Esophagus squamous epithelium (tissue), 5 donors: ENCODE data around the gene EPB41L4A. TPM values are rescaled to one million over a fixed set of nuclear protein-coding genes. Genes with fewer than 3 reads are reported as not detected.

Source experiments
- DNase-seq: peaks from one replicate; lab custom pipeline; 2025; lab: John Stamatoyannopoulos, UW
- H3K27ac ChIP-seq, 4 donors: fragments of 200-600 bp; sonication (generic); one replicate each; pipeline ENCODE4 v1.5.1; 2016 to 2019; ENCODE audit warnings: mild to moderate bottlenecking in 1 of 4
- H3K27me3 ChIP-seq, 4 donors: fragments of 200-600 bp; sonication (generic); 1 replicate in 3 of 4; 2 replicates in 1 of 4; pipeline versions ENCODE4 v1.5.1 to v1.6.0; 2017 to 2021; ENCODE audit warnings: antibody characterized with exemption in 1 of 4
- H3K36me3 ChIP-seq, 3 donors: fragments of 200-600 bp; sonication (generic); one replicate each; pipeline ENCODE4 v1.5.1; 2016 to 2019
- H3K4me1 ChIP-seq, 3 donors: fragments of 200-600 bp; sonication (generic); one replicate each; pipeline ENCODE4 v1.5.1; 2017 to 2019
- H3K4me3 ChIP-seq, 4 donors: fragments of 200-600 bp; sonication (generic); 1 replicate in 3 of 4; 2 replicates in 1 of 4; pipeline ENCODE4 v1.5.1; 2016 to 2019; ENCODE audit warnings: mild to moderate bottlenecking in 2 of 4, moderate library complexity in 1 of 4
- H3K9me3 ChIP-seq, 3 donors: fragments of 200-600 bp; sonication (generic); one replicate each; pipeline ENCODE4 v1.5.1; 2016 to 2019
- POLR2A ChIP-seq, 4 donors: fragments of 450-650 bp; IDR thresholded peaks; one replicate each; pipeline ENCODE4 v1.6.1; 2017; ENCODE audit warnings: antibody characterized with exemption in 4 of 4, mild to moderate bottlenecking in 4 of 4, moderate library complexity in 3 of 4
- WGBS, 2 donors: methylation state at CpG; one replicate each; pipeline ENCODE4 v1.1.5; 2018; 5-methylcytosine and 5-hydroxymethylcytosine counted together
- intact Hi-C: fragments of 100-400 bp; cut with DNase I; formaldehyde crosslinking; loops from one replicate; pipeline ENCODE4 v1.15.0; 2022
- total RNA-seq, 4 donors: library from RNA; depleted of rRNA; stranded (reverse); fragments of >200 nt; gene quantifications; one replicate each; pipeline ENCODE4 v1.1.0, GENCODE V29; 2016
- TF ChIP-seq, protein P1 (sequence below), 6 experiments: fragments of 450-650 bp in 4 of 6; fragments of 200-600 bp in 2 of 6; sonication (generic) in 2 of 6; IDR thresholded peaks; one replicate each; pipeline ENCODE4 v1.5.1; 2016 to 2019; ENCODE audit warnings: antibody characterized with exemption in 6 of 6, mild to moderate bottlenecking in 4 of 6, moderate library complexity in 4 of 6
- donor health status: DM: yes; HTN: yes; CAD: no.

EPB41L4A gene
- total RNA-seq, 4 donors from 2014 or later, result 18.9 to 25.9 (median 20.7) TPM

DNA sequence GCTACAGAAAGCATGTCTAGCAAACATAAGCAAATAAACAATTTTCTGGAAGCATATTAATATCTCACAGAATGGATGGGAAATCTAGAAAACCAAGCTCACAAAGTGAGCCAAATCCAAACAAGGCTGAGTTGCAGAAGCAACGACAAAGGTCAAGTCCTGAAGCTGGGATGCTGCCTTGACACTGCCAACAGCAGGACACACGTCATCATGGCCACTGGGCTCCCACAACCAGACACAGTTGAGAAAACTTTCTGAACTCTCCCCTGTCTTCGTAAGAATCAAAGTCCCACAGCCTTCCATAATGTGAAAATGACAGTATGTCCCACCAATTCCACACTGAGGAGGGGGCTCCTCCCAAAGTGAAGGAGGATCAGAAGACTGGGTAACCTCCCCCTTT is 37.6 kb downstream of the EPB41L4A start:
- Histone ChIP-seq H3K27ac (no peak overlapping the region), H3K4me3 (no peak overlapping the region), H3K27me3 (no peaks in the 10 kb centered on the region), H3K4me1 (peaks cover 0 to 8% (median 0%) of the 10 kb centered on the region in 3 donors), H3K9me3 (no peaks in the 10 kb centered on the region), H3K36me3 (peaks cover 0 to 4% (median 0%) of the 10 kb centered on the region in 3 donors)
- TF ChIP-seq POLR2A (IDR thresholded peaks at IDR 0.05), result no peak
- TF ChIP-seq, protein P1, sequence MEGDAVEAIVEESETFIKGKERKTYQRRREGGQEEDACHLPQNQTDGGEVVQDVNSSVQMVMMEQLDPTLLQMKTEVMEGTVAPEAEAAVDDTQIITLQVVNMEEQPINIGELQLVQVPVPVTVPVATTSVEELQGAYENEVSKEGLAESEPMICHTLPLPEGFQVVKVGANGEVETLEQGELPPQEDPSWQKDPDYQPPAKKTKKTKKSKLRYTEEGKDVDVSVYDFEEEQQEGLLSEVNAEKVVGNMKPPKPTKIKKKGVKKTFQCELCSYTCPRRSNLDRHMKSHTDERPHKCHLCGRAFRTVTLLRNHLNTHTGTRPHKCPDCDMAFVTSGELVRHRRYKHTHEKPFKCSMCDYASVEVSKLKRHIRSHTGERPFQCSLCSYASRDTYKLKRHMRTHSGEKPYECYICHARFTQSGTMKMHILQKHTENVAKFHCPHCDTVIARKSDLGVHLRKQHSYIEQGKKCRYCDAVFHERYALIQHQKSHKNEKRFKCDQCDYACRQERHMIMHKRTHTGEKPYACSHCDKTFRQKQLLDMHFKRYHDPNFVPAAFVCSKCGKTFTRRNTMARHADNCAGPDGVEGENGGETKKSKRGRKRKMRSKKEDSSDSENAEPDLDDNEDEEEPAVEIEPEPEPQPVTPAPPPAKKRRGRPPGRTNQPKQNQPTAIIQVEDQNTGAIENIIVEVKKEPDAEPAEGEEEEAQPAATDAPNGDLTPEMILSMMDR (IDR thresholded peaks at IDR 0.05), result no peak
- intact Hi-C loops, result no loop called here
- 82 to 94% methylated on average over 3 of the region's 3 CpGs for WGBS, 2 donors
- no peak for DNase-seq

DNA sequence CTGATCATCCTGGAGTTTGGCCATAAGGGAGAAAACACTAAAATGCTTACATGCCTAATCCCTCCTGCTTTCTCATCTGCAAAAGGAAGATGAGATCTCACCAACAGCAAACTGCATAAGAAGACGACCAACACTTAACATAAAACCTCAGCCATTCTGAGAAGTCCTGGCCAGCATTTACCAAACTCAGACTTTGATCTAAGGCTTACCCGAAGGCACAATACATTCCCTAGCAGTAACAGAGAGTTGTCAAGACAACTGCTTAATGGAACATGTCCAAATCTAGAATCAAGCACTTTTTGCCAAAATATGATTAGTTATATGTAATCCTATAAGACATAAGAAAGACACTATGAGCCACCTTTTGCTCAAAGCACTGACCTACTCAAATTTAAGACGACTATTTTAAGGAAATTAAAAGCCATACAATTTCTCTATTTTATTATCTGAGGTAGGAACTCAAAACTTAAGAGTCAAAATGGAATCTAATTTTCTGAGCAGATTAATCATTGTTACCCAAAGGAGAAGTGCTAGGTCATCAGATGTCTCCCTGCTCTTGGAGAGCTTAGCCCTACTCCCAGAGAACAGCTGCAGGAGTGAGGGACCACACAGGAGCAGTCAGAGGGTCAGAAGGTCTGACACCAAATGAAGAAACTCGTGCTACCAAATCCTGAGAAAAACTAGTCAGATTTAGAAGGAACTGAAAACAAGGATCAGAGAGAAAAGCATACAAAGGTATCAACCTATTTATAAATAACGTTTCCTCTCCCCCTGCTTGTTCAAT is 39.3 kb downstream of the EPB41L4A start:
- Histone ChIP-seq H3K27me3 (no peaks in the 10 kb centered on the region), H3K4me1 (peaks cover 0 to 16% (median 2%) of the 10 kb centered on the region in 3 donors), H3K36me3 (peaks cover 0 to 5% (median 0%) of the 10 kb centered on the region in 3 donors), H3K9me3 (no peaks in the 10 kb centered on the region), H3K27ac (no peak overlapping the region), H3K4me3 (no peak overlapping the region)
- DNase-seq, result no peak
- TF ChIP-seq, protein P1 (IDR thresholded peaks at IDR 0.05), result no peak
- no peak for TF ChIP-seq POLR2A (IDR thresholded peaks at IDR 0.05)
- intact Hi-C loops, result no loop called here
- 41 to 45% methylated on average over 5 of the region's 5 CpGs for WGBS, 2 donors

DNA sequence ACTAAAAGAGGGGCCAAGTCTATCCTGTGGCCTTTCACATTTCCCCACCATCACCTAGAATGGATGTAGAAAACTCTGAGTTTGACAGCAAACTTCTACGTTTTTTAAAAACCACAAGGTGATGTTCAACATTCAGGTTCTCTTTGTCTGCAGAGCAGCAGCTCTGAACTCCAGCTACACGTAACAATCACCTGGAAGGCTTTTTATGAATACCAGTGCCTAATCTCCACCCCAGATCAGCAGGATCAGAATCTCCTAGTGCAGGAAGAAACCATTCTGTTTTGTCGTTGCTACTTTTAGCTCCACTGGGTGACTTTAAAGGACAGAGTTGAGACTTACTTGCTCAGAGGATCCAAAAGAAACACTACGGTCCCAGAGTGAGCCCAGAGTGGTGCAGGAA is 44.3 kb downstream of the EPB41L4A start:
- no peaks in the 10 kb centered on the region for H3K9me3 ChIP-seq
- no peak for TF ChIP-seq POLR2A (IDR thresholded peaks at IDR 0.05)
- TF ChIP-seq, protein P1 (IDR thresholded peaks at IDR 0.05), result no peak
- 52 to 66% methylated on average over 4 of the region's 4 CpGs for WGBS, 2 donors
- DNase-seq, result no peak
- H3K4me3 ChIP-seq, result no peak overlapping the region
- intact Hi-C loops, result no loop called here
- peaks cover 3 to 38% (median 16%) of the 10 kb centered on the region in 3 donors for H3K4me1 ChIP-seq
- no peak overlapping the region for H3K27ac ChIP-seq
- H3K36me3 ChIP-seq, result peaks cover 0 to 5% (median 0%) of the 10 kb centered on the region in 3 donors
- no peaks in the 10 kb centered on the region for H3K27me3 ChIP-seq

DNA sequence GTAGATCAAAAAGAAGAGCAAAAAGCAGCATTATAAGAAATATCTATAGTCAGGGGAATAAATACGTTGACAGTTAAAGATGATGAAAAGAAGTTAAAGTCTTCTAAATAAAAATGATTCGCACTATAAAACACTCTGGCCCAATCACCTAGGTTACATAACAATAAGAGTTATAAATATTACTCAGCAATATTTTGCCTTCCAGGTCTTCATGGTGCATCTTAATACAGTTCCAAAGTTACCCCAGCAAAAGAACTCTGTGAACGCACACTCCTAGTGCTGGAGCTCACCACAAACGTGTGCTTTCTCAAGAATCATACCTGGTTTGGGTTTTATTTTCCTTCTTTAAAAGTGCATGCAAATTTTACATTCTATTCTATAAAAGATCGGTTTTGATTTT is 44.7 kb downstream of the EPB41L4A start:
- Histone ChIP-seq H3K9me3 (no peaks in the 10 kb centered on the region), H3K4me1 (peaks cover 3 to 33% (median 16%) of the 10 kb centered on the region in 3 donors), H3K36me3 (peaks cover 0 to 5% (median 0%) of the 10 kb centered on the region in 3 donors), H3K27ac (peak overlapping the region in 1 of 4 donors; percentile 27), H3K4me3 (no peak overlapping the region), H3K27me3 (no peaks in the 10 kb centered on the region)
- DNase-seq, result no peak
- TF ChIP-seq, protein P1 (IDR thresholded peaks at IDR 0.05), result no peak
- TF ChIP-seq POLR2A (IDR thresholded peaks at IDR 0.05), result no peak
- 59 to 64% methylated on average over 5 of the region's 5 CpGs for WGBS, 2 donors
- intact Hi-C loops, result no loop called here

DNA sequence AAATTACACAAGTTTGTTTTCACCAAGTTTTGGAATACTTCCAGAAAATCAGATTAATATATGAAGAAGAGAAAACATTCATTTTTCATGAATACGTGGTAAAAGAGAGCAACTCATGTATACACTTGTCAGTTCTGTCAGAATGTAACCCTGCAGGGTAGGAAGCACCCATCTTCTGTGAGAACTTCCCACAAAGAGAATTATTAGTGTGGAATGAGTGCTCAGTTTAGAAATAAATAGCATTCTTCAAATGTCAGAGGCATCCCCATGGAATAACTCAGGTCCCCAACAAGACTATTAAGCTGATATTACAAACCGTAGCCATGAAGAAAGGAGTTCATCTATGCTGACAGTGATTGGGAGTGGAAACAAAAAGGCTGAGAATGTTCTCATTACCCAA is 45.2 kb downstream of the EPB41L4A start:
- 32 to 38% methylated on average over 2 of the region's 2 CpGs for WGBS, 2 donors
- H3K36me3 ChIP-seq, result peaks cover 0 to 5% (median 0%) of the 10 kb centered on the region in 3 donors
- H3K27me3 ChIP-seq, result no peaks in the 10 kb centered on the region
- no peaks in the 10 kb centered on the region for H3K9me3 ChIP-seq
- intact Hi-C loops, result no loop called here
- H3K4me1 ChIP-seq, result peaks cover 3 to 30% (median 16%) of the 10 kb centered on the region in 3 donors
- H3K4me3 ChIP-seq, result no peak overlapping the region
- TF ChIP-seq, protein P1 (IDR thresholded peaks at IDR 0.05), result no peak
- no peak for TF ChIP-seq POLR2A (IDR thresholded peaks at IDR 0.05)
- DNase-seq, result no peak
- H3K27ac ChIP-seq, result peak overlapping the region in 1 of 4 donors; percentile 27
